ENCODE results near the gene PTPRG. TPM values are rescaled to one million over a fixed set of nuclear protein-coding genes. Genes with fewer than 3 reads are reported as not detected.

Gene PTPRG
- total and polyA plus RNA-seq, 2 donors (not counting 3 experiments of a cell fraction or from before 2014, with no cell fraction given) = 8.9 to 39.1 TPM

DNA sequence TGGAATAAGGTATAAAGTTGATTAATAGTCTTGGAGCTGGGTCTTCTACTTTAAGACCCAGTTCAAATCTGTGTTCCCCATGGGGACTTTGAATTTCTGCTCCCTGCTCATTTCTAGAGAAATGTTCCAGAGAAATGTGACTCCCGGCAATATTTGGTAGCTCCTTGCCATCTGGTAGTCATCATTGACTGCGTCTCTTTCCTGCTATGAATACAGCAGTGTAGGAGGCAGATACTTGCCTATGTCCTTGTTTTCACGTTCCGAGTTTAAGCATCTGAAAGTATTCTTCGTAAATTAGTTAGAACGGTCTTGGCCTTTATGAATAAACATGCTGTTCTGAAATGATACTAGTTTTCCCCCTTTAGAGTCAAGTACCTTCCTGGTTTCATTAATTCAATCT, 352.9 kb downstream of the PTPRG start:
- ChIA-PET CTCF (no interaction called here), POLR2A (no interaction called here)
- H3K4me1 ChIP-seq (ENCODE audit: control insufficient read depth, extremely low read depth, insufficient read depth, low read length) = no peaks in the 10 kb centered on the region
- dilution Hi-C loops (cut with MboI; ENCODE audit: extremely low pct_ligation_motif_present, low sequenced_read_pairs) (no loop called here), intact Hi-C loops (cut with micrococcal nuclease) (no loop called here)
- H3K9ac ChIP-seq (replicated peaks; ENCODE audit: extremely low read depth, insufficient read depth, low read length) = no peak overlapping the region
- no peaks in the 10 kb centered on the region for H4K20me1 ChIP-seq (replicated peaks; ENCODE audit: control insufficient read depth, extremely low read depth, insufficient read depth, low read length)
- no peaks in the 10 kb centered on the region for H3K27me3 ChIP-seq (ENCODE audit: control insufficient read depth in 2 of 2, insufficient read depth in 2 of 2, low read length in 2 of 2)
- H3K4me3 ChIP-seq (replicated peaks in 1 of 3; ENCODE audit: insufficient read depth in 1 of 3, low read depth in 1 of 3, low read length in 3 of 3) = no peak overlapping the region
- no peaks in the 10 kb centered on the region for H3K9me3 ChIP-seq (replicated peaks; ENCODE audit: control insufficient read depth, insufficient read depth, low read length)
- no peak for TF ChIP-seq JUN (IDR thresholded peaks at IDR 0.05; ENCODE audit: borderline replicate concordance, insufficient read depth, insufficient read length, low read depth)
- no peak overlapping the region for H3K27ac ChIP-seq (ENCODE audit: insufficient read depth, low read depth, low read length)
- H3K79me2 ChIP-seq (ENCODE audit: control insufficient read depth, insufficient read depth, low read length) = no peaks in the 10 kb centered on the region
- no peak overlapping the region for H3K4me2 ChIP-seq (ENCODE audit: insufficient read depth, low read length)
- no peaks in the 10 kb centered on the region for H3K9me1 ChIP-seq (replicated peaks; ENCODE audit: control insufficient read depth, extremely low read depth, insufficient read depth, low read length)
- no peak for DNase-seq (ENCODE audit: low read depth, low spot score)
- no peak overlapping the region for H2AFZ ChIP-seq (ENCODE audit: low read depth, low read length)
- no peak for FAIRE-seq
- H3K36me3 ChIP-seq (ENCODE audit: control insufficient read depth in 2 of 2, extremely low read depth in 1 of 2, insufficient read depth in 2 of 2, low read length in 2 of 2) = no peaks in the 10 kb centered on the region
- no TSS peak for BruUV-seq (replicated peaks)

DNA sequence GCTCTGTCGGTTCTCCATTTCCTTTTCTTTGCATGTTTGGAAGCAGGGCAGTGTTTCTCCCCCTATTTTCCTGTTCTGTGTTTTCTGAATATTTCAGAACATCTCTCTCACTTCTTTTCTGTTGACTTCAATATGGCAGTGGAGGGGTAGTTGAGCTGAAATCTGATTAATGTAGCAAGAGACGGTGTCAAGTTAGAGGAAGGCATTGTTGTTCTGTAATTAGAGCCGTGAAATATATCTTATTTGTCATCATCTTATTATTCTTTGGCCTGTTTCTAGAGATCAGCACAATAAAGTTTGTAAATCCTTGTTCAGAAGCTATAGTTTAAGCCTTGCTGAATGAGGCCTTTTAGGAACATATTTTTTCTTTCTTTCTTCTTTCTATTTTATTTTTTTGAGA, 353.9 kb downstream of the PTPRG start:
- intact Hi-C loops (cut with micrococcal nuclease) = no loop called here

More for the DNA sequence above, 353.9 kb downstream of the PTPRG start:
- no peak overlapping the region for H3K4me2 ChIP-seq (ENCODE audit: insufficient read depth, low read length)
- no peak overlapping the region for H3K27ac ChIP-seq (ENCODE audit: insufficient read depth, low read depth, low read length)
- dilution Hi-C loops (cut with MboI; ENCODE audit: extremely low pct_ligation_motif_present, low sequenced_read_pairs) = no loop called here
- H3K79me2 ChIP-seq (ENCODE audit: control insufficient read depth, insufficient read depth, low read length) = no peaks in the 10 kb centered on the region
- DNase-seq (ENCODE audit: low read depth, low spot score) (peak; percentile 23), FAIRE-seq (no peak)
- TF ChIP-seq MAX (IDR thresholded peaks at IDR 0.05; ENCODE audit: insufficient read depth, insufficient read length) = no peak
- no peak for TF ChIP-seq JUN (IDR thresholded peaks at IDR 0.05; ENCODE audit: borderline replicate concordance, insufficient read depth, insufficient read length, low read depth)
- TF ChIP-seq GATA2 (IDR thresholded peaks at IDR 0.05; ENCODE audit: insufficient read depth, insufficient read length, low read depth, low read length) = no peak
- no peak for TF ChIP-seq EZH2 (IDR thresholded peaks at IDR 0.05; ENCODE audit: borderline replicate concordance, low read depth, low read length, severe bottlenecking)
- no peak for TF ChIP-seq MYC (IDR thresholded peaks at IDR 0.05; ENCODE audit: low read depth, low read length)
- no peak for TF ChIP-seq POLR2A (IDR thresholded peaks at IDR 0.05; ENCODE audit: low read depth, low read length)
- no peak for TF ChIP-seq FOS (IDR thresholded peaks at IDR 0.05; ENCODE audit: borderline replicate concordance, insufficient read depth, low read length)
- TF ChIP-seq, protein P1, sequence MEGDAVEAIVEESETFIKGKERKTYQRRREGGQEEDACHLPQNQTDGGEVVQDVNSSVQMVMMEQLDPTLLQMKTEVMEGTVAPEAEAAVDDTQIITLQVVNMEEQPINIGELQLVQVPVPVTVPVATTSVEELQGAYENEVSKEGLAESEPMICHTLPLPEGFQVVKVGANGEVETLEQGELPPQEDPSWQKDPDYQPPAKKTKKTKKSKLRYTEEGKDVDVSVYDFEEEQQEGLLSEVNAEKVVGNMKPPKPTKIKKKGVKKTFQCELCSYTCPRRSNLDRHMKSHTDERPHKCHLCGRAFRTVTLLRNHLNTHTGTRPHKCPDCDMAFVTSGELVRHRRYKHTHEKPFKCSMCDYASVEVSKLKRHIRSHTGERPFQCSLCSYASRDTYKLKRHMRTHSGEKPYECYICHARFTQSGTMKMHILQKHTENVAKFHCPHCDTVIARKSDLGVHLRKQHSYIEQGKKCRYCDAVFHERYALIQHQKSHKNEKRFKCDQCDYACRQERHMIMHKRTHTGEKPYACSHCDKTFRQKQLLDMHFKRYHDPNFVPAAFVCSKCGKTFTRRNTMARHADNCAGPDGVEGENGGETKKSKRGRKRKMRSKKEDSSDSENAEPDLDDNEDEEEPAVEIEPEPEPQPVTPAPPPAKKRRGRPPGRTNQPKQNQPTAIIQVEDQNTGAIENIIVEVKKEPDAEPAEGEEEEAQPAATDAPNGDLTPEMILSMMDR (IDR thresholded peaks at IDR 0.05; ENCODE audit: extremely low read depth in 1 of 2, insufficient read depth in 1 of 2, low read depth in 1 of 2, low read length in 2 of 2) = no peak
- TF ChIP-seq POLR2AphosphoS5 (IDR thresholded peaks at IDR 0.05; ENCODE audit: insufficient read depth, low read depth, low read length) = no peak
- H3K9me3 ChIP-seq (replicated peaks; ENCODE audit: control insufficient read depth, insufficient read depth, low read length) = no peaks in the 10 kb centered on the region
- no peaks in the 10 kb centered on the region for H3K27me3 ChIP-seq (ENCODE audit: control insufficient read depth in 2 of 2, insufficient read depth in 2 of 2, low read length in 2 of 2)
- no peaks in the 10 kb centered on the region for H3K4me1 ChIP-seq (ENCODE audit: control insufficient read depth, extremely low read depth, insufficient read depth, low read length)
- CTCF ChIA-PET = interaction anchor here (3.3 kb wide), 1 partner anchor 21 kb away, joined by 16 read pairs; no protein-coding TSS in a partner anchor
- H4K20me1 ChIP-seq (replicated peaks; ENCODE audit: control insufficient read depth, extremely low read depth, insufficient read depth, low read length) = no peaks in the 10 kb centered on the region
- H3K36me3 ChIP-seq (ENCODE audit: control insufficient read depth in 2 of 2, extremely low read depth in 1 of 2, insufficient read depth in 2 of 2, low read length in 2 of 2) = no peaks in the 10 kb centered on the region
- POLR2A ChIA-PET = no interaction called here
- no peaks in the 10 kb centered on the region for H3K9me1 ChIP-seq (replicated peaks; ENCODE audit: control insufficient read depth, extremely low read depth, insufficient read depth, low read length)
- H3K4me3 ChIP-seq (replicated peaks in 1 of 3; ENCODE audit: insufficient read depth in 1 of 3, low read depth in 1 of 3, low read length in 3 of 3) = no peak overlapping the region
- H2AFZ ChIP-seq (ENCODE audit: low read depth, low read length) = no peak overlapping the region
- BruUV-seq (replicated peaks) = no TSS peak
- H3K9ac ChIP-seq (replicated peaks; ENCODE audit: extremely low read depth, insufficient read depth, low read length) = no peak overlapping the region
